ENCODE measurements around the gene EMC8.
"Not testable (repeated sequence)": the region's sequence is repeated elsewhere in the genome, so short reads cannot be mapped to it uniquely, and the experiment has no call there.

EMC8 gene

DNA sequence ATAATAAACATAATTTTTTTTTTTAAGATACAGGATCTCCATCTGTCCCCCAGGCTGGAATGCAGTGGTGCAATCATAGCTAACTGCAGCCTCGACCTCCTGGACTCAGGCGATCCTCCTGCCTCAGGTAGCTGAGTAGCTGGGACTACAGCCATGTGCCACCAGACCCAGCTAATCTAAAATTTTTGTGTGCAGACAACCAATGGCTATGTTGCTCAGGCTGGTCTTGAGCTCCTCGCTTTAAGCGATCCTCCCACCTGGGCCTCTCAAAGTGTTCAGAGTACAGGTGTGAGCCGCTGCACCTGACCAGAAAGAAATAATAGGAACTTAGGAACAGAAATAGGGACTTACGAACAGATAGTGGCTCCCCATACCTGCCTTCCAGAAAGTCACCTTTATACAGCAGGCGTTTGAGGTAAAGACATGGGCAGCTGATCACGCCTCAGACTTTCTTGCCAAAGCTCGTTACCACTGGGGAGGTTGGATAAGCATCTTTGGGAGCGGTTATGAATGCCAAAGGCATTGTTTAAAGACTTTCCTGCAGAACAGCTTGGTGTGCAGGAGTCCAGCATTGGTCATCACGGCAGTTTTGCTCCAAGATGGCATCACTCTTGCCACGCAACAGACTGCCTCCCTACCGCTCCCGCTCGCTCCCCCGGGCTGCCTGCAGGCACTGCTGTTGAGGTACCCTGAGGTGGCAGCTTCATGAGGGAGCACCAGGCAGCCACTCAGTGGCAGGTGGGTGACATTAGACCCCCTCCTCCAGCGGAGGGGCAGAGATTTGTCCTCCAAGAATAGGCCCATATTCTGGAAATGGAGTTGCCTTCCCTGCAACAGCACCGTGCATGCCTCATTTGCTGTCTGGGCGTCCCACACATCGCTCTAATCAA is 13.7 kb upstream of the EMC8 start:
- DNase-seq (ENCODE audit: low read depth in 2 of 2) = no peak

- DNase-seq (ENCODE audit: low read depth in 2 of 2) = no peak
Measured at GRCh38 chr16:85812031-85812807, 12.9 kb upstream of the EMC8 start.

- DNase-seq (ENCODE audit: low read depth in 2 of 2) = no peak
Measured at GRCh38 chr16:85810742-85811115, 11.4 kb upstream of the EMC8 start.

- no peak for DNase-seq (ENCODE audit: low read depth in 2 of 2)
Measured at GRCh38 chr16:85810097-85810741, 10.9 kb upstream of the EMC8 start.

DNA sequence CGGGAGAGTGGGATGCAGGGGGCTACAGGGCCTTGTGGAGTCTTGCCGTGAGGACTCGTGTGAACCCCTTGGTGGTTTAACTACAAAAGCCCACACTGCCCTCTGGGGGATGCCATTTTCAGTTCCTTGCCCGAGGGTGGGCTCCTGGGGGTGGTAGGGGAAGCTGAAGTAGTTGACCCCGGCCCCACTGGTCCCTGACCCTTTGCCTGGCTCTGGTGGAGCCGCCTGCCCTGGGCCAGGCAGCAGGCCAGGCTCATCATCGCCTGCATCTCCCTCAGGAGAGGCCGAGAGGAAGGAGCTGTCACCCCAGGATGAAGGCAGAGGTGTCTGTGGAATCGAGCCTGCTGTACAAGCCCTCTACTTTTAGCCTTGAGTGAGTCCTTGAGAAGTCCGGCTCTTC is 10.3 kb upstream of the EMC8 start:
- no peak for DNase-seq (ENCODE audit: low read depth in 2 of 2)

DNA sequence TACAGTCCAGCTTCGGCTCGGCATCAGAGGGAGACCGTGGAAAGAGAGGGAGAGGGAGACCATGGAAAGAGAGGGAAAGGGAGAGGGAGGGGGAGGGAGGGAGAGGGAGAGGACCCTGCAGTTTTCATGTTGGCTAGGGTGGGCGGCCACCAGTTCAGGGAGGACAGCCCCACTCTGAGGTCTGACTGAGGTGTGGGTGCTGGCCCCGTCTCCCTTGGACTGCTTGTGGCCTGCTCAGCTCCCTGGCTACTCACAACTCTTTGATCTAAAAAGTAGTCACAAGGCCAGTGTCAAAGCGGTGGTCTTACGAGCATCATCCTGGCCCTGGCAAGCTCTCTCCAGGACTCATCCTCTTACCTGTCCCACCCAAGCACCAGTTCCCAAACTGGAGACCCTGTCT is 9.6 kb upstream of the EMC8 start:
- no peak for DNase-seq (ENCODE audit: low read depth in 2 of 2)

DNA sequence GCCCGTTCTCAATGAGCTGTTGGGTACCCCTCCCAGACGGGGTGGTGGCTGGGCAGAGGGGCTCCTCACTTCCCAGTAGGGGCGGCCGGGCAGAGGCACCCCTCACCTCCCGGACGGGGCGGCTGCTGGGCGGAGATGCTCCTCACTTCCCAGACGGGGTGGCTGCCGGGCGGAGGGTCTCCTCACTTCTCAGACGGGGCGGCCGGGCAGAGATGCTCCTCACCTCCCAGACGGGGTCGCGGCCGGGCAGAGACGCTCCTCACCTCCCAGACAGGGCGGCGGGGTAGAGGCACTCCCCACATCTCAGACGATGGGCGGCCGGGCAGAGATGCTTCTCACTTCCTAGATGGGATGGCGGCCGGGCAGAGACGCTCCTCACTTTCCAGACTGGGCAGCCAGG is 8.8 kb upstream of the EMC8 start:
- DNase-seq (ENCODE audit: low read depth in 2 of 2) = not testable (repeated sequence)

GRCh38 chr16:85807340-85807739 is 8.0 kb upstream of the EMC8 start:
- DNase-seq (ENCODE audit: low read depth in 2 of 2) = not testable (repeated sequence)

DNA sequence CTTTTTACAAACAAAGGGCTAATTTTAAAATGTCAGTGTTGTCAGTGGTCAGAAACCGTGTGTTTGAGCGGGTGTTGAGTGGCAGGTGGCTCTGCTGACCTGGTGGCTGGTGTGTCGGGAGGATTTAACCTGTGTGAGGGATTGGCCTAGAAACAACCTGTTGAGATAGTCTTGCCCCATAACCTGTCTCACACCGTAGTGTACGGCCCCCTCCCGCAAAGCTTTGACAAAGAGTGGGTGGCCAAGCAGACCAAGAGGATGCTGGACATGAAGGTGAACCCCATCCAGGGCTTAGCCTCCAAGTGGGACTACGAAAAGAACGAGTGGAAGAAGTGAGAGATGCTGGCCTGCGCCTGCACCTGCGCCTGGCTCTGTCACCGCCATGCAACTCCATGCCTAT is 7.2 kb upstream of the EMC8 start:
- no peak for DNase-seq (ENCODE audit: low read depth in 2 of 2)

GRCh38 chr16:85805442-85806045 is 6.2 kb upstream of the EMC8 start:
- no peak for DNase-seq (ENCODE audit: low read depth in 2 of 2)

DNA sequence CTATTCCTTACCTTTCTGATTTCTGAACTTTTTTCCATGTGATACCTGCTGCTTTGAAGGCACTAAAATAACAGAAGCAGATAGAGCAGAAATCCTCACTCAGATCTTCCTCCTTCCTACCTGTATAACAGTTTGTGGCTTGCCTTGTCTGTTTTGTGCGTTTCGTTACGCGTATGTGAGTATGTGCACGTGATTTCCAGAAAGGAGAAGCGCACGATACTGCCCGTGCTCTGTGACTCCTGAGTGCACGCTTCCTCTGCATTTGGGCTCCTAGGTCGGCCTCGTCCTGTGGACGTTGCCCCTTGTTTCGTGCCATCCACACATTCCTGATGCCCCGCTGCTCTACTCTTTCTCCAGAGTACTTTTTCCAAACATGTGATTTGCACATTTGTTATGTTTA is 4.2 kb upstream of the EMC8 start:
- no peak for DNase-seq (ENCODE audit: low read depth in 2 of 2)

GRCh38 chr16:85800321-85800669 is 951 bp upstream of the EMC8 start:
- DNase-seq (ENCODE audit: low read depth in 2 of 2) = peak in 1 of 2 donors; percentile 14

- DNase-seq (ENCODE audit: low read depth in 2 of 2) = peak in 1 of 2 donors; percentile 10
Measured at GRCh38 chr16:85798901-85799496, 345 bp downstream of the EMC8 start.

DNA sequence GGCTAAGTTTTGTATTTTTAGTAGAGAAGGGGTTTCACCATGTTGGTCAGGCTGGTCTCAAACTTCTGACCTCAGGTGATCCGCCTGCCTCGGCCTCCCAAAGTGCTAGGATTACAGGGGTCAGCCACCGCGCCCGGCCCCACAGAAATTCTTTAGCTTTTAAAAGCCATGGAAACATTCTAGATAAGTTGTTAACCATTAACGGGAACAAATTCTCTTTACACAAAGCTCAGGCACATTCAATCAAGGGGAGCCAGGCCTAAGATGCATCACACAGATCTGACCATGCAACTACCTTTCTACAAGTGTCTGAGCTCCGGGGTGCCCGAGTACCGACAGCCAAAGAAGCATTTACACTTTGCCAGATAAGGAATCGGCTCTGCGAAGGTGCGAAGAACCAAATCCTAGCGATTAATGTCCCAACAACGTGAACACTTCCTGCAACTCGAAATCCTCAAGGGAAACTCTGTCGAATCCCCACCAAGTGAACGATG is 1.0 kb downstream of the EMC8 start:
- no peak for DNase-seq (ENCODE audit: low read depth in 2 of 2)

- no peak for DNase-seq (ENCODE audit: low read depth in 2 of 2)
Measured at GRCh38 chr16:85796599-85796998, 2.7 kb downstream of the EMC8 start.

- no peak for DNase-seq (ENCODE audit: low read depth in 2 of 2)
Measured at GRCh38 chr16:85796152-85796551, 3.2 kb downstream of the EMC8 start.

GRCh38 chr16:85794696-85795095 is 4.6 kb downstream of the EMC8 start:
- DNase-seq (ENCODE audit: low read depth in 2 of 2) = no peak

GRCh38 chr16:85793662-85794298 is 5.6 kb downstream of the EMC8 start:
- no peak for DNase-seq (ENCODE audit: low read depth in 2 of 2)

DNA sequence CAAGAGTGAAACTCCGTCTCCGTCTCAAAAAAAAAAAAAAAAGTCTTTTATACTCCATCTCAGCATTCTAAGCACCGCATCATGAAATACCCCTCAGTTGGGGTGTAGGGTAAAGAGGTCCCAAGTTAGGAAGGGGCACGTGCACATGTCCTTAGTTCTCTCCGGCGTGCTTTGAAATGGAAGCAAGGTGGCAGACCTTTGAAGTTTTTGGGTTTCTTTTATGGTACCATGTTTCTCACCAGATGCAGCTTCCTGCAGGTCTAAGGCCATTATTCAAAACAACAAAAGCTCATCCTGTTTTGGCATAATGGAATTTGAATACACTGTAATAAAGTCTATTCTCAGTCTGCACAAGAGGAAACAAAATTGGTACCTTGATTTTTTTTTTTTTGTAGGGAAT is 9.6 kb downstream of the EMC8 start:
- DNase-seq (ENCODE audit: low read depth in 2 of 2) = no peak

GRCh38 chr16:85788819-85789218 is 10.5 kb downstream of the EMC8 start:
- no peak for DNase-seq (ENCODE audit: low read depth in 2 of 2)

DNA sequence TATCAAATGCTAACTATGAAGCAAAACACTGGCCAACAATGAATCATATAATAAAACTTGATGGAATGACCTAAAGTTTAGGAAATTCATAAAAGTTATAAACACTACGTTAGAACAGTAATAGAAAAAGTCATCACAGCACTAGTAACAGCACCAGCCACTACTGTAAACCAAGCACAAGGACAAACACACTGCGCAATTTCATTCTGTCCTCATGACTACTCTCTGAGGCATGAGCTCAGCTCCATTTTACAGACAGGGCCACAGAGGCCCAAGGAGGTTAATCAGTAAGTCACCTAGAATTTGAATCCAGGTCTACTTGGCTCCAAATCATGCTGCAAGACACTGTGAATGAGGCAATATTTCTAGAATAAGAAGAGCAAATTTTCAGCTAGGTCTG is 13.4 kb downstream of the EMC8 start:
- DNase-seq (ENCODE audit: low read depth in 2 of 2) = no peak
